Measurements from ENCODE around the gene PDZD2.

The PDZD2 gene

GRCh38 chr5:31825518-31826068 is 186.7 kb downstream of the PDZD2 start:
- DNase-seq (ENCODE audit: low spot score), result peak; percentile 47

DNA sequence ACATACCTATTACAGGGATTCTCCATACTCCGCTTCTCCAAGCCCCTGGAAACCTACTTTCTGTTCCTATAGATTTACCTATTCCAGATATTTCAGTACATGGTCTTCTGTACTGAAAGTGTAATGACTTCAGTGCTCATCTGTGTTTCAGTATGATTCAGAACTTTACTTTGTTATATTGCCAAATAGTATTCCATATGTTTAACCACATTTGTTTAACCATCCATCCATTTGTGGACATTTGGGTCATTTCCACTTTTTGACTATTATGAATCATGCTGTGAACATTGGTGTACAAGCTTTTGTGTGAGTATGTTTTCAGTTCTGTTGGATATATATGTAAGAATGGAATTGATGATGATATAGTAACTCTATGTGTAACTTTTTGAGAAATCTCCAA is 188.9 kb downstream of the PDZD2 start:
- DNase-seq (ENCODE audit: low spot score), result no peak

- DNase-seq (ENCODE audit: low spot score), result no peak
Measured at GRCh38 chr5:31832966-31833365, 194.0 kb downstream of the PDZD2 start.

DNA sequence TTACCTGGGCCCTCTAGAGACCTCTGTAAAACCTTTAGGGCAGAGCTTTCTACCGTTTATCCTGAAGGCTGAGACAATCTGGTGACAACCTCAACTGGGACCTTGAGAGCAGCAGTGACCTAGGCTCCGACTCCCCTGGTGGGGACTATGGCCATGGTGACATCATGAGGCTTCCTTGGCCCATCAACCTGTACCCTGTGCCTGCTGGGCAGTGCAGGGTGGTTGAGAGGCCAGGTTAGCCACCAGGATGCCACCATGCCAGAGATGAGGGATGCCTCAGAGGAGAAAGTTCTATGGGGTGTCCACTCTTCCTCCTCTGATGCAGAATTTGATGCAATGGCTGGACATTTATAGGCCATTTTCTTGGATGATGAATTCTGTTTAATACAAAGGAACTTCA is 194.8 kb downstream of the PDZD2 start:
- no peak for DNase-seq (ENCODE audit: low spot score)

GRCh38 chr5:31844622-31845345 is 205.9 kb downstream of the PDZD2 start:
- DNase-seq (ENCODE audit: low spot score), result no peak

- no peak for DNase-seq (ENCODE audit: low spot score)
Measured at GRCh38 chr5:31845361-31845760, 206.4 kb downstream of the PDZD2 start.

DNA sequence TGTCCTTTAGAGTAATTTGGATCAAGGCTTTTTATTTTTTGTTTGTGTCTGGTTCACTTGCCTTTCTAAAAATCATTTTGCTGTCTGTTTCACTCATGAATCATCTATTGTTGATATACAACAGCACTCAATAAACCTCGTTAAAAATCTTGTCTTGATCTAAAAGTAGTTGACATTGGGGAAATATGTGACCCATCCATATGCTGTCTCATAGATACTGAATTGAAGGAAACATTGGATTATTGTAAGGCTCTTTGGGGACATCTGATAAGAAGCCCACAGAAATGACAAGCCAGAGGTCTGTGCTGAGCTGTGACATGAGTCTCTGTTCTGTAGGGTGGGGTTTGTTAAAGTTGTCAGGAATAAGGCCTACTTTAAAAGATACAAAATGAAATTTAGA is 208.0 kb downstream of the PDZD2 start:
- DNase-seq (ENCODE audit: low spot score), result no peak

DNA sequence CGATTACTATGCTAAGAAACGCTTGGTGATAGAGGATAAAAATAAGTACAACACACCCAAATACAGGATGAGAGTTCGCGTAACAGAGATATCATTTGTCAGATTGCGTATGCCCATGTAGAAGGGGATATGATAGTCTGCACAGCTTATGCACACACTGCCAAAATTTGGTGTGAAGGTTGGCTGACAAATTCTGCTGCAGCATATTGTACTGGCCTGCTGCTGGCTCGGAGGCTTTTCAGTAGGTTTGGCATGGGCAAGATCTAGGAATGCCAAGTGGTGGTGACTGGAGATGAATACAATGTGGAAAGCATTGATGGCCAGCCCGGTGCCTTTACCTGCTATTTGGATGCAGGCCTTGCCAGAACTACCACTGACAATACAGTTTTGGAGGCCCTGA is 208.4 kb downstream of the PDZD2 start:
- no peak for DNase-seq (ENCODE audit: low spot score)

DNA sequence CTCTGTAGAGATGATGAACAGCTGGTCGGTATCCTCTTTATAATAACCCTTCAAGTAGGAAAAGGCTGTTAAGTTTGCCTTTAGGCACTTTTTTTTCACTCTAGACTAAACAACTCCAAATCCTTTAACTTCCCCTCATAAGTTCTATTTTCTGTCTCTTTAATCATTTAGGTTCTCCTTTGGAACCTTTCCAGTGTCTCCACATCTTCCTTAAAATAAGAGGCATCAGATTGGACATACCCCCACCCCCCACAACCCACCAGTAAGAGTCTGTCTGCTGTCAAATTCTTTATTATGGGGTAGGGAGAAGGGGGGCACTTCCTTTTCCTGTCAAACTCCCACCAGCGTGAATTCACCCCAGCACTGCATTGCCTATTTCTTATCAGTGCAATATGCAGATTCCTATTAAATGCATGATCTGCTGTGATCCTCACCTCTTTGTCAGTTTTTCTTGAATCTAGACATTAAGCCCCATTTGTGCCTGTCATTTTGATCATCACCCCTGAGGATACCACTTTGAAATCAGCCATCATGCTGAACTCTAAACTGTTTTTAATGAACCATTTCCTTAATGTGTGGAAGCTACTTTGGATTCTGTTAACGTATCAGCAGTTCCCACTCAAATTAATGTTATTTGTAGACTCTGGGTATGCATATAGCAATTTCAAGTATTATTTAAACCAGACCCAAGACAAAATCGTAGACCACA is 212.2 kb downstream of the PDZD2 start:
- DNase-seq (ENCODE audit: low spot score), result no peak

- DNase-seq (ENCODE audit: low spot score), result no peak
Measured at GRCh38 chr5:31853398-31854135, 214.6 kb downstream of the PDZD2 start.

DNA sequence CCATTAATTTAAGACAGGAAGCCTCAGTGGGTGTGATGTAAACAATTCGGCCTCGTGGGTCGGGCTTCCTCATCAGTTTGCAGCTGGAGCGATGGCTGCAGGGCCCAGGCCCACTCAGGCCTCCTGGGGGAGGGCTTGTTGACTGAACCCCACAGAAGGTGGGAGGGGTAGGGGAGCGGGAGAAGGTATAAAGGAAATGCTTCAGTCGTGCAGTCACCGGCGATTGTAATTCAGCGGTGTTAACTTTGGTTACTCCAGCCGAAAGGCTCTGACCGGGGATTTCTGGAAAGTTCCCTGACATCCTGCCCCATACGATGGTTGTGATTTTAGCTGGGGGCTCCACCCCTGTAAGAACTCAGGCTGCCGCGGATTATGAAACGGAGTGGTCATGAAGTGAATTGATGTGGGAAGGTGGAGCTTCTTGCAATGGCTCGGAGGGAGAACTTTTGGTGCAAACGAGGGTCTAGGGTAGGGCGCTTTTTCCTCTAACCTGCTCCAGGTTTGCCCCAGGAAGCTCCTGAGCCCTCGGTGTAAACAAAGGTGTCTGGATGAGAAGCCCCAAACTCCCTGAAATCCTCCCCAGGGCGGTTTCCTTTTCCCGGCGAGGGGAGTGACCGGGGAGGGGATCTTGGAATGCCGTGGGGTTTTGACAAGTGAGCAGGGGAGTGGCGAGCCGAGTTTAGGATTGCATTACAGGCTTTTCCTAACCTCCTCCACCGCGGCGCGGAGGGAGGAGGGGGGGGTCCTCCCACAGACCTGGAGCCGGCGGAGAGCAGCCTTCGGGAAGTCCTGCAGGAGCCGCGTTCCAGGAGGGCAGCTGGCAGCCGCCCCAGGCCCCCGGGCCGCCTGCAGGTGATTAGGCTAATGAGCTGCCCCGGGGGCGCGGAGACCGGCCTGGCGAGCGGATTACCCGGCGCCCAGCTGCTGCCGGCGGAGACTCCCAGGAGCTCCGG is 215.5 kb downstream of the PDZD2 start:
- DNase-seq (ENCODE audit: low spot score), result no peak

DNA sequence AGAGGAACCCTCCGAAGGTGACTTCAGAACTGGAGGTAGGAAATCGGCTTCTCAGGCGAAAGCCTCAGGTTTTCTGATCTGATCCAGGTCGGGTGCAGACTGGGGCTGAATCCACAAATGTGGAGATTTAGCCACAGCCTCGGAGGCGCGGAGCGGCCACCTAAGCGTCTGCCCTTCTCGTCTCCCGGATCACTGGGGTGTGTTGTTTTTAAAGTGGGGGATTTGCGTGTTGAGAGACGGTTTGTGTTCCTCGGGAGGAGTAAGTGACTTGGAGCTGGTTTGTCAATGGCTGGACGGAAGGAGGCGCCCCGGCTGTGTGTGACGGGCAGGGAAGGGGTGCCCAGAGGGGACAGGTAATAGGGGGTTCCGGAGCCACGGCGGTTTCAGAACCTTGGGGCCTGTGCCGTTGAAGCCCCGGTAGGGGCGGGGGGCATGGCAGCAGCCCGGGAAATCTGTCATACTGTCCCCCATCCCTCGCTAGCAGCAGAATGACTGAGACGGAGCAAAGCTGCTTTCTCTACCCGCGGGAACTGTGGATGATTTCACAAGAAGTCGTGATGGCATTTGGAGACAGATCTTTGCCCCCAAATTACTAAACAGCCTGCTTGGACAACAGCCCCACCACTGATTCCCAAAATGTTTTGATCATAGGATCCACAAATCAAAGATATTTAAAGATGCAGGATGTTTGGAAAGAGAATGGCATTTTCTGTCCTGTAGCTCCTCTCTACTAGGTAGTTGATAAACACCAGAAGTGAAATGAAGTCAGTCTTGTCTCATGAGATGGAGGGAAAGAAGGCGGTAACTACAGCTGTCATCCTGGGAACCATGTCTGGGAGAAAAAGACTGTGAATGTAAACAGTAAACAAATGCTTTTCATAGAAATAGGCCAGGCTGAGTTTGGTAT is 216.5 kb downstream of the PDZD2 start:
- peak; percentile 34 for DNase-seq (ENCODE audit: low spot score)

DNA sequence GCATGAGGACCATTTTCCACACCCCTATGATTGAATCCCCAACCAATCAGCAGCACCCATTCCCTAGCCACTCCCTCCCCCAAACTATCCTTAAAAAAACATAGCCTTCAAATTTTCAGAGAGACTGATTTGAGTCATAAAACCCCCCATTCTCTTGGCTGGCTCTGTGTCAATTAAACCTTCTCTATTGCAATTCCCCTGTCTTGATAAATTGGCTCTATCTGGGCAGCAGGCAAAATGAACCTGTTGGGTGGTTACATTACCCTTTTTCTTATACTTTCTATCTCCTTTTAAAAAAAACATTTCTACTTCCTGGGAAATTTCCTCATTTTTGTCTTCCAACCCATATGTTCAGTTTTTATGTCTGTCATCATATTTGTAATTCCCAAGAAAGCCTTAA is 220.2 kb downstream of the PDZD2 start:
- DNase-seq (ENCODE audit: low spot score), result no peak

DNA sequence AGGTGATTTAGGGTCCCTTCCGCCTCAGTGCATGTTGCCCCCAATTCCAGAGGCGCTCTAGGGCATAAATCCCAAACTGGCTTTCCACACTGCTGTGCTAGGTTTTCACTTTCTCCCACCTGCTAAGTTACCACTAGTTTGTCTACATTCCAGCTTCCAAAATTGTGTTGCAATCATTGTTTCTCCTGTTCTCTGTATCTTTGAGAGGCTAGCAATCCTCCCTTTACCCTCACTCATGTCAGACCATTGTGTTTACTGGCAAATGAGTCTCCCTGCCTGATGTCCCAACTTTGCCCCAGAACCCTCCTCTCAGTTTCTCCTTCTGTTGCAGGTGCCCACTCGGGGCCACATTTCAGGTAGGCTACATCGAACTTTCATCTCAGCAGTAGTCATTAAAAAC is 221.3 kb downstream of the PDZD2 start:
- DNase-seq (ENCODE audit: low spot score), result no peak

DNA sequence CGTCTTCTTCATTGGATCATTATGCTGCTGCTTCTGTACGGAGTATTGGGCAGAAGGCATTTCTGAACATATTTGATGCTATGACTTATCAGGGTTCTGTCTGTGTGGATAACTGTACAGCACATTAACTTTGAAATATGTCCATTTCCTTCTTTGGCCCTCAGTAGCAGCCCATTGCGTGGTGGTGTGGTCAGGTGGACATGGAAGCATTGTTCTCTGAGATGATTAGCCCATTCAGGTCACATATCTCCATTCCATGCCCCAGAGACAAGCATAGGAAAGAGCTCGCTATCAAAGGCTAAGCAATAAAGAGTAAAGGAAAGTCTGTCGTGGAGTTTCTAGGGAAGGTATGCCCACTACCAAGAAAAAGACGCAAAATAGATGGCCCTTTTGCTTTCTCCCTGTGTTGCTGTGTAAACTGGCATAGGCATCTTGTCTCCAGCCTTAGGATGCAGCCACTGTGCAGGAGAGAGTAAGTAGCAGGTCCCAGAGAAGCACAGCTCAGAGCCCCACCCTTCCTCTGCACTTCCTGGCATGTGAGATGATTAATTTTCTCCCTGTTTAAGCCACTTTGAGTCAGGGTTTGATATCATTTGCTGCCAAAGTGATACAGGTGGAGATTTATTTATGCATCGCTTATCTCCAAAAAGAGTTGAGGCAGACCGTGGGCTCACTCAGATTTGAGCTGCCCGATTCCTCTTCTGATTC is 221.9 kb downstream of the PDZD2 start:
- no peak for DNase-seq (ENCODE audit: low spot score)

DNA sequence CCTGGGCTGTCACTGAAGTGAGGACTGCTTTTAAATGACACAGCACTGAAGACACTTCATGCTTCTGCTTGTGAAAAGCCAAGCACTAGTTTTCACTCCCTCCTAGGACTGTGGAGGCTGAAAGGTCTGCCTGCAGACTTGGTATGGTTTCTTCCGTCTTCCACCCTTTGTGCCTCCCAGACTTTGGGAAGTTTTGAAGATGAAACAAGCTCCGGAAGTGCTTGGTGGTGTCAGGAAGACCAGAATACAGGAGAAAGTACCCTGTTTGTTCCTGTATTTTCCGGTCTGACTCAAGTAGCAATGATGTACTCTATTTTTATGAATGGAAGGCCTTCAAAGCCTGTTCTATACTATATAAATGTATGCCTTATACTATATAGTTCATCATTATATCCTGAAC is 222.7 kb downstream of the PDZD2 start:
- DNase-seq (ENCODE audit: low spot score), result no peak

GRCh38 chr5:31863991-31864411 is 225.1 kb downstream of the PDZD2 start:
- no peak for DNase-seq (ENCODE audit: low spot score)

DNA sequence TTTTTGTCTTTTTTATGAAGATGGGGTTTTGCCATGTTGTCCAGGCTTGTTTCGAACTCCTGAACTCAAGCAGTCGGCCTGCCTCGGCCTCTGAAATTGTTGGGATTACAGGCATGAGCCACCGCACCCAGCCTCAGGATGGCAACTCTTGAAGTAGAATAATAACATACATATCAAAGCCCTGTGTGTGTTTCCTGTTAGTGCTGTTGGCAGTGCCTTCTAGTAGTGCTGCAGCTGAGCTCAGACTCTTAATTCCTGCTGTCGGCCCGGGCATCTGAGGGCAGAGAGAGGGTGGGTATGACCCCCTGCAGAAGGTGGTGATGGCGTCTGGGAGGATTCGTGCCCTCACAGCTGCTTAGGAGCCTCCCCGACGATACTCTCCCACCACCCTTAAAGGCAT is 227.2 kb downstream of the PDZD2 start:
- peak; percentile 37 for DNase-seq (ENCODE audit: low spot score)

GRCh38 chr5:31867219-31867618 is 228.3 kb downstream of the PDZD2 start:
- DNase-seq (ENCODE audit: low spot score), result peak; percentile 35

DNA sequence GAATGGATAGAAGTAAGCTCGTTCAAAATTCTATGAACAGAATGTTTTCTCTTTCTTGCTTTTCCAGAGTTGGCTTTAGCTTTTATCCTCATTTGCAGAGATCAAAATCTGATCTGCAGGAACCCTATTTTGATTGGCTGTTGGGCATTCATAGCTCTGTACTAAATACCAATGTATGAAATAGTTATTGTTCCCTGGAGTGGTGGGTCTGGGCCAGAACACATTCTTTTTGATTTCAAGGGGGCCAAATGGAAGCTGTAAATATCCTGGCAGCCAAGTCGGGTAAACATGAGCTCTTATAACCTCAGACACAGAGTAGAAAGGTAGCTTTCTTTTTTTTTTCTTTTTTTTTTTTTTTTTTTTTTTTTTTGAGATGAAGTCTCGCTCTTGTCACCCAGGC is 241.5 kb downstream of the PDZD2 start:
- DNase-seq (ENCODE audit: low spot score), result no peak
